MM.1S (cell line): ENCODE results near the gene DRG2.

Experiments used
- EZH2phosphoT487 ChIP-seq: fragments of 300-600 bp; sonication (generic); IDR thresholded peaks from 2 replicates; pipeline ENCODE4 v1.6.1; 2018; ENCODE audit warnings: antibody characterized with exemption, low read length
- TF ChIP-seq, protein P1 (sequence below): fragments of 300-600 bp; sonication (generic); IDR thresholded peaks from 2 replicates; pipeline ENCODE4 v1.5.1; 2016; ENCODE audit warnings: antibody characterized with exemption, low read length, mixed read lengths

GRCh38 chr17:18139092-18139491 lies 51.3 kb downstream of the DRG2 start:
- TF ChIP-seq, protein P1, sequence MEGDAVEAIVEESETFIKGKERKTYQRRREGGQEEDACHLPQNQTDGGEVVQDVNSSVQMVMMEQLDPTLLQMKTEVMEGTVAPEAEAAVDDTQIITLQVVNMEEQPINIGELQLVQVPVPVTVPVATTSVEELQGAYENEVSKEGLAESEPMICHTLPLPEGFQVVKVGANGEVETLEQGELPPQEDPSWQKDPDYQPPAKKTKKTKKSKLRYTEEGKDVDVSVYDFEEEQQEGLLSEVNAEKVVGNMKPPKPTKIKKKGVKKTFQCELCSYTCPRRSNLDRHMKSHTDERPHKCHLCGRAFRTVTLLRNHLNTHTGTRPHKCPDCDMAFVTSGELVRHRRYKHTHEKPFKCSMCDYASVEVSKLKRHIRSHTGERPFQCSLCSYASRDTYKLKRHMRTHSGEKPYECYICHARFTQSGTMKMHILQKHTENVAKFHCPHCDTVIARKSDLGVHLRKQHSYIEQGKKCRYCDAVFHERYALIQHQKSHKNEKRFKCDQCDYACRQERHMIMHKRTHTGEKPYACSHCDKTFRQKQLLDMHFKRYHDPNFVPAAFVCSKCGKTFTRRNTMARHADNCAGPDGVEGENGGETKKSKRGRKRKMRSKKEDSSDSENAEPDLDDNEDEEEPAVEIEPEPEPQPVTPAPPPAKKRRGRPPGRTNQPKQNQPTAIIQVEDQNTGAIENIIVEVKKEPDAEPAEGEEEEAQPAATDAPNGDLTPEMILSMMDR: no peak
- no peak for TF ChIP-seq EZH2phosphoT487
